MM.1S (cell line): Measurements from ENCODE around the gene GNB1.

Source experiments
- DNase-seq: peaks from one replicate; pipeline ENCODE4 v3.0.0-alpha.2; 2015
- H2AFZ ChIP-seq: fragments of 300-600 bp; sonication (generic); 2 replicates; pipeline ENCODE4 v1.6.0; 2016; ENCODE audit warnings: antibody characterized with exemption, low read length
- H3F3A ChIP-seq: fragments of 300-600 bp; sonication (generic); 2 replicates; pipeline ENCODE4 v1.6.1; 2016; ENCODE audit warnings: mild to moderate bottlenecking, antibody characterized with exemption, low read length, moderate library complexity, mixed read lengths; ENCODE audit not compliant: insufficient read depth
- H3K27ac ChIP-seq: fragments of 300-600 bp; sonication (generic); 2 replicates; pipeline ENCODE4 v1.5.1; 2016; ENCODE audit warnings: mild to moderate bottlenecking, low read length
- H3K27me3 ChIP-seq: fragments of 300-600 bp; sonication (generic); replicated peaks from 2 replicates; pipeline ENCODE4 v1.6.0; 2016; ENCODE audit warnings: low read length; ENCODE audit not compliant: insufficient read depth
- H3K36me3 ChIP-seq: fragments of 300-600 bp; sonication (generic); replicated peaks from 2 replicates; pipeline ENCODE4 v1.6.1; 2016; ENCODE audit warnings: mild to moderate bottlenecking, low read length, mixed read lengths; ENCODE audit not compliant: insufficient read depth
- H3K4me1 ChIP-seq: fragments of 300-600 bp; sonication (generic); 2 replicates; pipeline ENCODE4 v1.6.1; 2016; ENCODE audit warnings: low read length, mixed read lengths
- H3K4me2 ChIP-seq: fragments of 300-600 bp; sonication (generic); 2 replicates; pipeline ENCODE4 v1.6.0; 2016; ENCODE audit warnings: low read depth, low read length
- H3K4me3 ChIP-seq: fragments of 300-600 bp; sonication (generic); 2 replicates; pipeline ENCODE4 v1.5.1; 2016; ENCODE audit warnings: low read length, mixed read lengths
- H3K79me2 ChIP-seq: fragments of 300-600 bp; sonication (generic); 2 replicates; pipeline ENCODE4 v1.6.1; 2016; ENCODE audit warnings: mixed run types, low read length, mixed read lengths
- H3K9ac ChIP-seq: fragments of 300-600 bp; sonication (generic); 2 replicates; pipeline ENCODE4 v1.6.1; 2016; ENCODE audit warnings: low read length, mixed read lengths
- H3K9me2 ChIP-seq: fragments of 300-600 bp; sonication (generic); replicated peaks from 2 replicates; pipeline ENCODE4 v1.6.1; 2016; ENCODE audit warnings: mild to moderate bottlenecking, low read length, mixed read lengths; ENCODE audit not compliant: insufficient read depth
- H3K9me3 ChIP-seq: fragments of 300-600 bp; sonication (generic); replicated peaks from 2 replicates; pipeline ENCODE4 v1.6.1; 2016; ENCODE audit warnings: mild to moderate bottlenecking, low read length, mixed read lengths; ENCODE audit not compliant: insufficient read depth
- H4K20me1 ChIP-seq: fragments of 300-600 bp; sonication (generic); 2 replicates; pipeline ENCODE4 v1.6.1; 2016; ENCODE audit warnings: mild to moderate bottlenecking, low read length, moderate library complexity, mixed read lengths; ENCODE audit not compliant: insufficient read depth
- CTCF ChIP-seq: fragments of 300-600 bp; sonication (generic); IDR thresholded peaks from 2 replicates; pipeline ENCODE4 v1.5.1; 2016; ENCODE audit warnings: antibody characterized with exemption, low read length, mixed read lengths
- EZH2 ChIP-seq: fragments of 300-600 bp; sonication (generic); optimal IDR thresholded peaks from 2 replicates; pipeline ENCODE3; 2017; ENCODE audit warnings: low read depth, mild to moderate bottlenecking, antibody characterized with exemption, low read length, mixed read lengths
- EZH2phosphoT487 ChIP-seq: fragments of 300-600 bp; sonication (generic); IDR thresholded peaks from 2 replicates; pipeline ENCODE4 v1.6.1; 2018; ENCODE audit warnings: antibody characterized with exemption, low read length

The GNB1 gene

GRCh38 chr1:1938613-1939295 is 47.9 kb upstream of the GNB1 start:
- Histone ChIP-seq H3K9ac (no peak overlapping the region), H3K9me3 (no peaks in the 10 kb centered on the region), H3K4me1 (no peaks in the 10 kb centered on the region), H3K79me2 (no peaks in the 10 kb centered on the region), H3K27ac (no peak overlapping the region), H4K20me1 (no peaks in the 10 kb centered on the region), H3F3A (no peaks in the 10 kb centered on the region), H3K4me2 (no peak overlapping the region), H3K36me3 (no peaks in the 10 kb centered on the region), H3K27me3 (peaks cover 84% of the 10 kb centered on the region), H2AFZ (no peak overlapping the region), H3K4me3 (no peak overlapping the region), H3K9me2 (no peaks in the 10 kb centered on the region)
- no peak for DNase-seq
- TF ChIP-seq CTCF (no peak), EZH2 (no peak), EZH2phosphoT487 (no peak)

GRCh38 chr1:1938276-1938573 is 47.3 kb upstream of the GNB1 start:
- Histone ChIP-seq H3K9ac (no peak overlapping the region), H3K4me2 (no peak overlapping the region), H2AFZ (no peak overlapping the region)

GRCh38 chr1:1937549-1938275 is 46.8 kb upstream of the GNB1 start:
- Histone ChIP-seq H3K79me2 (no peaks in the 10 kb centered on the region), H2AFZ (no peak overlapping the region), H3K4me2 (no peak overlapping the region), H3F3A (no peaks in the 10 kb centered on the region), H3K9ac (no peak overlapping the region), H3K27ac (no peak overlapping the region), H3K27me3 (peaks cover 82% of the 10 kb centered on the region), H3K36me3 (no peaks in the 10 kb centered on the region), H3K4me3 (no peak overlapping the region), H3K9me3 (no peaks in the 10 kb centered on the region), H4K20me1 (no peaks in the 10 kb centered on the region), H3K4me1 (no peaks in the 10 kb centered on the region), H3K9me2 (no peaks in the 10 kb centered on the region)
- DNase-seq, result no peak
- TF ChIP-seq EZH2phosphoT487 (no peak), EZH2 (no peak), CTCF (no peak)

More at GRCh38 chr1:1938276-1938573, 47.3 kb upstream of the GNB1 start:
- Histone ChIP-seq H3F3A (no peaks in the 10 kb centered on the region), H3K4me1 (no peaks in the 10 kb centered on the region), H3K36me3 (no peaks in the 10 kb centered on the region), H3K27ac (no peak overlapping the region), H3K4me3 (no peak overlapping the region), H3K9me3 (no peaks in the 10 kb centered on the region), H3K79me2 (no peaks in the 10 kb centered on the region), H3K27me3 (peaks cover 84% of the 10 kb centered on the region), H4K20me1 (no peaks in the 10 kb centered on the region), H3K9me2 (no peaks in the 10 kb centered on the region)
- no peak for TF ChIP-seq CTCF
- no peak for TF ChIP-seq EZH2phosphoT487
- TF ChIP-seq EZH2, result no peak
- no peak for DNase-seq
